B cell (primary cell): ENCODE measurements around the gene PFKFB3. TPM values are rescaled to one million over a fixed set of nuclear protein-coding genes. Genes with fewer than 3 reads are reported as not detected.

ENCODE experiments used
- ATAC-seq: fragments of 200-7000 bp; cut with Tn5 transposase; one replicate; pipeline ENCODE4 v1.10.0; 2021; ENCODE audit warnings: low read depth, mild to moderate bottlenecking, moderate number of reproducible peaks, moderate library complexity
- CTCF ChIA-PET: fragments of 350-600 bp; sonication (Branson Sonifier 250); formaldehyde crosslinking; loops from one replicate; lab custom pipeline; 2021; ENCODE audit warnings: antibody characterized with exemption, inconsistent platforms; lab: Charles Lee
- POLR2A ChIA-PET: fragments of 350-600 bp; sonication (Branson Sonifier 250); formaldehyde crosslinking; loops from one replicate; lab custom pipeline; 2021; ENCODE audit warnings: antibody characterized with exemption; lab: Charles Lee
- DNase-seq: peaks from one replicate; pipeline ENCODE4 v3.0.0; 2013
- H2AFZ ChIP-seq: 2 replicates; pipeline ENCODE4 v1.6.1; 2012; ENCODE audit warnings: mild to moderate bottlenecking, low read depth, low read length; ENCODE audit not compliant: insufficient read depth, poor library complexity, severe bottlenecking
- H3K27ac ChIP-seq, 2 donors: 1 replicate in 1 of 2; 2 replicates in 1 of 2; pipeline ENCODE4 v1.5.1; 2012 to 2013; ENCODE audit warnings: low read length in 2 of 2, mild to moderate bottlenecking in 2 of 2, moderate library complexity in 1 of 2
- H3K27me3 ChIP-seq, 4 experiments: fragments of 200-600 bp in 1 of 4; sonication (generic) in 1 of 4; replicated peaks in 1 of 4; 1 replicate in 2 of 4; 2 replicates in 2 of 4; pipeline versions ENCODE4 v1.6.1 to v1.7.0; 2013 to 2016; ENCODE audit warnings: low read length in 3 of 4, mild to moderate bottlenecking in 2 of 4, mixed read lengths in 1 of 4, moderate library complexity in 1 of 4; ENCODE audit not compliant: insufficient read depth in 4 of 4, control insufficient read depth in 3 of 4; ENCODE audit errors: control extremely low read depth in 1 of 4
- H3K36me3 ChIP-seq, 2 experiments: replicated peaks in 1 of 2; 1 replicate in 1 of 2; 2 replicates in 1 of 2; pipeline versions ENCODE4 v1.6.1 to v1.7.1; 2013; ENCODE audit warnings: low read length in 1 of 2; ENCODE audit not compliant: insufficient read depth in 2 of 2, control insufficient read depth in 1 of 2; ENCODE audit errors: control extremely low read depth in 1 of 2, extremely low read depth in 1 of 2
- H3K4me1 ChIP-seq, 2 donors: fragments of 200-600 bp in 1 of 2; sonication (generic) in 1 of 2; 1 replicate in 1 of 2; 2 replicates in 1 of 2; pipeline versions ENCODE4 v1.5.1 to v1.6.1; 2013 to 2017; ENCODE audit warnings: low read length in 2 of 2; ENCODE audit not compliant: control insufficient read depth in 2 of 2, insufficient read depth in 2 of 2
- H3K4me2 ChIP-seq: replicated peaks from 2 replicates; pipeline ENCODE3; 2012; ENCODE audit warnings: mild to moderate bottlenecking, low read depth, low read length; ENCODE audit not compliant: poor library complexity, severe bottlenecking
- H3K4me3 ChIP-seq, 5 experiments: fragments of 200-600 bp in 1 of 5; sonication (generic) in 1 of 5; 1 replicate in 3 of 5; 2 replicates in 2 of 5; pipeline versions ENCODE4 v1.5.1 to v1.7.0; 2011 to 2016; ENCODE audit warnings: low read length in 4 of 5, mild to moderate bottlenecking in 4 of 5, low read depth in 2 of 5, control low read depth in 1 of 5, moderate library complexity in 1 of 5; ENCODE audit not compliant: insufficient read depth in 1 of 5; ENCODE audit errors: control extremely low read depth in 1 of 5, extremely low read depth in 1 of 5
- H3K79me2 ChIP-seq: fragments of 200-600 bp; sonication (generic); one replicate; pipeline ENCODE4 v1.6.0; 2016; ENCODE audit warnings: low read length; ENCODE audit not compliant: control insufficient read depth, insufficient read depth
- H3K9ac ChIP-seq: fragments of 200-600 bp; sonication (generic); 2 replicates; pipeline ENCODE4 v1.6.1; 2017; ENCODE audit warnings: mild to moderate bottlenecking, low read length, moderate library complexity
- H3K9me3 ChIP-seq, 3 donors: one replicate each; pipeline versions ENCODE4 v1.6.1 to v1.7.1; 2013; ENCODE audit warnings: low read length in 2 of 3; ENCODE audit not compliant: control insufficient read depth in 2 of 3, insufficient read depth in 1 of 3; ENCODE audit errors: control extremely low read depth in 1 of 3
- H4K20me1 ChIP-seq: 2 replicates; pipeline ENCODE4 v1.6.0; 2012; ENCODE audit warnings: mild to moderate bottlenecking, low read length; ENCODE audit not compliant: insufficient read depth, control insufficient read depth, poor library complexity, severe bottlenecking
- H3K27ac Mint-ChIP-seq: one replicate; pipeline ENCODE4 v1.8.0; 2021; ENCODE audit warnings: mixed read lengths
- H3K27me3 Mint-ChIP-seq: one replicate; pipeline ENCODE4 v1.8.0; 2021; ENCODE audit warnings: mixed read lengths
- H3K4me1 Mint-ChIP-seq: one replicate; pipeline ENCODE4 v1.8.0; 2021; ENCODE audit warnings: mixed read lengths
- H3K4me3 Mint-ChIP-seq: one replicate; pipeline ENCODE4 v1.8.0; 2021; ENCODE audit warnings: mixed read lengths
- H3K9me3 Mint-ChIP-seq: one replicate; pipeline ENCODE4 v1.8.0; 2022; ENCODE audit warnings: mixed read lengths; ENCODE audit not compliant: insufficient read depth
- EZH2 ChIP-seq: IDR thresholded peaks from 2 replicates; pipeline ENCODE4 v1.6.1; 2012; ENCODE audit warnings: borderline replicate concordance, low read depth, mild to moderate bottlenecking, moderate library complexity, low read length; ENCODE audit not compliant: insufficient read depth, poor library complexity, severe bottlenecking
- WGBS: methylation state at CpG from one replicate; pipeline ENCODE4 v1.1.5; 2013; ENCODE audit warnings: missing lambda C conversion rate; ENCODE audit not compliant: insufficient coverage; 5-methylcytosine and 5-hydroxymethylcytosine counted together
- intact Hi-C: fragments of 100-400 bp; cut with micrococcal nuclease; formaldehyde crosslinking; loops from one replicate; pipeline ENCODE4 v1.10.0; 2022
- polyA plus RNA-seq: library from polyadenylated mRNA; depleted of rRNA; stranded (reverse); fragments of >200 nt; gene quantifications from 2 replicates; pipeline ENCODE4 v1.2.3, GENCODE V29; 2012
- total RNA-seq, 2 donors: library from RNA; stranded (reverse); fragments of 120-200 nt in 1 of 2; gene quantifications; 1 replicate in 1 of 2; 2 replicates in 1 of 2; pipeline versions ENCODE4 v1.2.3 to v1.2.4, GENCODE V29; 2013 to 2022
- TF ChIP-seq, protein P1 (sequence below): fragments of 200-600 bp; IDR thresholded peaks from one replicate; pipeline ENCODE4 v1.8.0; 2022; ENCODE audit warnings: antibody characterized with exemption, mild to moderate bottlenecking

The PFKFB3 gene
- total and polyA plus RNA-seq, 2 donors (not counting 1 experiment from before 2014, with no cell fraction given) = 13.2 to 239 TPM

DNA sequence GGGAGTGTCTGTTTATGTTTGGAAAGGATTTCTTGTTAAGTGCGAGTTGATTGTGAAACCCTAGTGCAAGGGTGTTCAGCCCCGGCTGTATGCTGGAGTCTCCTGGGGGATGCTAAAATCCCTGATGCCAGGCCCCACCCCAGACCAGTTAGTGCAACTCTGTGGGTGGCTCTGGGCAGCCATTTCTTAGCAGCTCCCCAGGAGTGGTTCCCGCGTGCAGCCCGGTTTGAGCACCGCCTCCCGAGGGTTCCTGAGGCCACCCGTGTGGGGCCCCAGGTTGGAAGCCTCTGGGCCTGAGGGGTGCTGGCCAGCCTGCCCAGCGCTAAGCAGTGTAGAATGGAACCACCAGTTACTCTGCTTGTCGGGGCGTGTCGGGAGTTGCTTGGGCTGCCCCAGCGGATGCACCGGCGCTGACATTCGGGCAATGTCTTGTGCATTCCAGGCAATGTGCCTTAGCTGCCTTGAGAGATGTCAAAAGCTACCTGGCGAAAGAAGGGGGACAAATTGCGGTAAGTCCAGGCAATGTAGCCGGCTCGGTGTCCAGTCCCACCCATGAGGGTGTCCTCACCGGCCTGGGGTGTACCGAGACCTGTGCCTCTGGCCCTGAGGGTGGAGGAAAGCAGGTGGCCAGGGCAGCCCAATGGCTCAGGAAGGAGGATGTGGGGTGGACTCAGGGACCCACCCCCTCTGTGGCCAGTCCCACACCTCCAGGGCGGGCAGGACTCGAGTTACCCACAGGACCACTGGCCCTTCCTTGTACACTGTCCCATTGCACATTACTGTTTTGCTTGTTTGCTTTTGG lies 13.2 kb downstream of the PFKFB3 start:
- H4K20me1 ChIP-seq = peaks cover 28% of the 10 kb centered on the region
- peaks cover 8 to 60% of the 10 kb centered on the region in 2 experiments for H3K36me3 ChIP-seq
- 93% methylated on average over 21 of the region's 24 CpGs for WGBS

GRCh38 chr10:6216916-6217315 lies 14.2 kb downstream of the PFKFB3 start:
- Mint-ChIP-seq H3K27me3 (no peaks in the 10 kb centered on the region), H3K4me1 (peaks cover 13% of the 10 kb centered on the region), H3K9me3 (no peaks in the 10 kb centered on the region), H3K4me3 (no peak overlapping the region), H3K27ac (no peak overlapping the region)
- Histone ChIP-seq H3K27me3 (no peaks in the 10 kb centered on the region), H4K20me1 (peaks cover 18% of the 10 kb centered on the region), H3K4me3 (no peak overlapping the region), H3K9ac (no peak overlapping the region), H3K4me1 (peaks cover 6 to 9% of the 10 kb centered on the region in 2 donors), H3K79me2 (peaks cover 10% of the 10 kb centered on the region), H3K27ac (no peak overlapping the region), H3K4me2 (no peak overlapping the region), H3K9me3 (no peaks in the 10 kb centered on the region), H3K36me3 (peaks cover 8 to 68% of the 10 kb centered on the region in 2 experiments), H2AFZ (no peak overlapping the region)
- POLR2A ChIA-PET = no interaction called here
- no peak for DNase-seq
- no peak for ATAC-seq
- intact Hi-C loops = no loop called here
- no peak for TF ChIP-seq EZH2
- TF ChIP-seq, protein P1, sequence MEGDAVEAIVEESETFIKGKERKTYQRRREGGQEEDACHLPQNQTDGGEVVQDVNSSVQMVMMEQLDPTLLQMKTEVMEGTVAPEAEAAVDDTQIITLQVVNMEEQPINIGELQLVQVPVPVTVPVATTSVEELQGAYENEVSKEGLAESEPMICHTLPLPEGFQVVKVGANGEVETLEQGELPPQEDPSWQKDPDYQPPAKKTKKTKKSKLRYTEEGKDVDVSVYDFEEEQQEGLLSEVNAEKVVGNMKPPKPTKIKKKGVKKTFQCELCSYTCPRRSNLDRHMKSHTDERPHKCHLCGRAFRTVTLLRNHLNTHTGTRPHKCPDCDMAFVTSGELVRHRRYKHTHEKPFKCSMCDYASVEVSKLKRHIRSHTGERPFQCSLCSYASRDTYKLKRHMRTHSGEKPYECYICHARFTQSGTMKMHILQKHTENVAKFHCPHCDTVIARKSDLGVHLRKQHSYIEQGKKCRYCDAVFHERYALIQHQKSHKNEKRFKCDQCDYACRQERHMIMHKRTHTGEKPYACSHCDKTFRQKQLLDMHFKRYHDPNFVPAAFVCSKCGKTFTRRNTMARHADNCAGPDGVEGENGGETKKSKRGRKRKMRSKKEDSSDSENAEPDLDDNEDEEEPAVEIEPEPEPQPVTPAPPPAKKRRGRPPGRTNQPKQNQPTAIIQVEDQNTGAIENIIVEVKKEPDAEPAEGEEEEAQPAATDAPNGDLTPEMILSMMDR = no peak
- CTCF ChIA-PET = interaction anchor here (0.7 to 1.8 kb wide), 4 partner anchors 14 to 184 kb away, joined by 3 to 12 read pairs (median 5); partner anchors contain the start of gene PFKFB3
- 95% methylated on average over 17 of the region's 20 CpGs for WGBS

More for the DNA sequence above, 13.2 kb downstream of the PFKFB3 start:
- Mint-ChIP-seq H3K4me1 (peaks cover 17% of the 10 kb centered on the region), H3K4me3 (no peak overlapping the region), H3K27ac (no peak overlapping the region), H3K27me3 (no peaks in the 10 kb centered on the region), H3K9me3 (no peaks in the 10 kb centered on the region)
- Histone ChIP-seq H3K27ac (no peak overlapping the region), H3K27me3 (no peaks in the 10 kb centered on the region), H3K79me2 (peaks cover 21% of the 10 kb centered on the region), H3K4me3 (no peak overlapping the region), H2AFZ (no peak overlapping the region), H3K9ac (no peak overlapping the region), H3K4me1 (peaks cover 6 to 9% of the 10 kb centered on the region in 2 donors), H3K9me3 (no peaks in the 10 kb centered on the region), H3K4me2 (no peak overlapping the region)
- ChIA-PET CTCF (no interaction called here), POLR2A (interaction anchor here (0.5 kb wide), 1 partner anchor 38 kb away, joined by 3 read pairs; no protein-coding TSS in a partner anchor)
- DNase-seq (no peak), ATAC-seq (no peak)
- TF ChIP-seq, protein P1 = no peak
- TF ChIP-seq EZH2 = no peak
- intact Hi-C loops = no loop called here
